IMR-90 (cell line): ENCODE measurements around the gene ACOT7. TPM values are rescaled to one million over a fixed set of nuclear protein-coding genes. Genes with fewer than 3 reads are reported as not detected.

Experiments
- ATAC-seq: fragments of 200-7000 bp; cut with Tn5 transposase; 2 replicates; pipeline ENCODE4 v1.9.1; 2020; ENCODE audit warnings: low read depth, mild to moderate bottlenecking, moderate library complexity
- BruUV-seq: library from RNA; stranded (reverse); fragments of 400-500 nt; replicated peaks from 2 replicates; lab custom pipeline; 2021; lab: Mats Ljungman, UMichigan
- CTCF ChIA-PET: fragments of 300-600 bp; formaldehyde crosslinking; extraction: SDS; loops from one replicate; lab custom pipeline; 2021; ENCODE audit warnings: antibody characterized with exemption; lab: Yijun Ruan, JAX
- POLR2A ChIA-PET: fragments of 300-600 bp; sonication (Branson Sonifier 250); formaldehyde crosslinking; loops from one replicate; lab custom pipeline; 2022; ENCODE audit warnings: antibody characterized with exemption; ENCODE audit not compliant: unreplicated experiment; lab: Charles Lee
- DNase-seq: peaks from one replicate; pipeline ENCODE4 v3.0.0; 2013
- H2AFZ ChIP-seq: replicated peaks from 2 replicates; pipeline ENCODE3; 2013; ENCODE audit warnings: low read length, mild to moderate bottlenecking; ENCODE audit not compliant: poor library complexity
- H2AK5ac ChIP-seq: 2 replicates; pipeline ENCODE4 v1.6.1; 2013; ENCODE audit warnings: low read depth, low read length, inconsistent platforms
- H2AK9ac ChIP-seq: replicated peaks from 2 replicates; pipeline ENCODE3; 2013; ENCODE audit warnings: mild to moderate bottlenecking, low read depth, low read length, moderate library complexity; ENCODE audit not compliant: poor library complexity
- H2BK120ac ChIP-seq: 2 replicates; pipeline ENCODE4 v1.6.1; 2013; ENCODE audit warnings: low read depth, low read length, inconsistent platforms
- H2BK15ac ChIP-seq: 3 replicates; pipeline ENCODE4 v1.6.1; 2013; ENCODE audit warnings: low read depth, low read length, inconsistent platforms
- H2BK20ac ChIP-seq: 2 replicates; pipeline ENCODE4 v1.6.1; 2013; ENCODE audit warnings: low read depth, mild to moderate bottlenecking, inconsistent platforms, low read length, moderate library complexity
- H2BK5ac ChIP-seq: 2 replicates; pipeline ENCODE4 v1.6.1; 2013; ENCODE audit warnings: mild to moderate bottlenecking, low read depth, low read length, inconsistent platforms; ENCODE audit not compliant: poor library complexity, severe bottlenecking
- H3K14ac ChIP-seq: replicated peaks from 2 replicates; pipeline ENCODE4 v1.6.1; 2013; ENCODE audit warnings: low read depth, low read length, inconsistent platforms
- H3K18ac ChIP-seq: 2 replicates; pipeline ENCODE4 v1.6.1; 2013; ENCODE audit warnings: low read depth, low read length, control low read depth
- H3K23ac ChIP-seq: 2 replicates; pipeline ENCODE4 v1.6.1; 2013; ENCODE audit warnings: low read depth, low read length, inconsistent platforms
- H3K27ac ChIP-seq: 2 replicates; pipeline ENCODE4 v1.5.1; 2013; ENCODE audit warnings: mild to moderate bottlenecking, control low read depth, low read length; ENCODE audit not compliant: insufficient read depth
- H3K27me3 ChIP-seq: 2 replicates; pipeline ENCODE4 v1.6.1; 2013; ENCODE audit warnings: low read length; ENCODE audit not compliant: control insufficient read depth, insufficient read depth
- H3K36me3 ChIP-seq: 2 replicates; pipeline ENCODE4 v1.6.1; 2013; ENCODE audit warnings: low read length, mixed read lengths; ENCODE audit not compliant: control insufficient read depth, insufficient read depth
- H3K4ac ChIP-seq: 2 replicates; pipeline ENCODE4 v1.6.1; 2013; ENCODE audit warnings: low read depth, low read length, inconsistent platforms
- H3K4me1 ChIP-seq: 2 replicates; pipeline ENCODE4 v1.6.1; 2013; ENCODE audit warnings: low read length, mixed read lengths; ENCODE audit not compliant: control insufficient read depth, insufficient read depth
- H3K4me2 ChIP-seq: 2 replicates; pipeline ENCODE4 v1.6.1; 2013; ENCODE audit warnings: low read depth, mild to moderate bottlenecking, control low read depth, low read length, moderate library complexity
- H3K4me3 ChIP-seq: 2 replicates; pipeline ENCODE4 v1.5.1; 2013; ENCODE audit warnings: low read depth, mild to moderate bottlenecking, control low read depth, low read length, moderate library complexity; ENCODE audit not compliant: insufficient read depth
- H3K56ac ChIP-seq: 2 replicates; pipeline ENCODE4 v1.6.1; 2013; ENCODE audit warnings: low read length, inconsistent platforms; ENCODE audit not compliant: insufficient read depth; ENCODE audit errors: extremely low read depth
- H3K79me1 ChIP-seq, 2 experiments: 2 replicates each; pipeline ENCODE4 v1.6.1; 2013; ENCODE audit warnings: low read length in 2 of 2, inconsistent platforms in 1 of 2, low read depth in 1 of 2
- H3K9ac ChIP-seq: 2 replicates; pipeline ENCODE4 v1.6.1; 2013; ENCODE audit warnings: low read depth, low read length, control low read depth
- H3K9me1 ChIP-seq: 2 replicates; pipeline ENCODE4 v1.6.1; 2013; ENCODE audit warnings: low read length, inconsistent platforms; ENCODE audit not compliant: insufficient read depth
- H3K9me3 ChIP-seq: 2 replicates; pipeline ENCODE4 v1.6.1; 2013; ENCODE audit warnings: low read length; ENCODE audit not compliant: control insufficient read depth, insufficient read depth
- H4K20me1 ChIP-seq: 2 replicates; pipeline ENCODE4 v1.6.1; 2013; ENCODE audit warnings: low read length, inconsistent platforms; ENCODE audit not compliant: insufficient read depth
- H4K5ac ChIP-seq: 2 replicates; pipeline ENCODE4 v1.6.1; 2013; ENCODE audit warnings: mild to moderate bottlenecking, low read depth, low read length, control low read depth
- H4K8ac ChIP-seq, 2 experiments: 2 replicates each; pipeline ENCODE4 v1.6.1; 2013; ENCODE audit warnings: low read depth in 2 of 2, low read length in 2 of 2, control low read depth in 1 of 2, inconsistent platforms in 1 of 2
- H4K91ac ChIP-seq: 2 replicates; pipeline ENCODE4 v1.6.1; 2013; ENCODE audit warnings: low read depth, low read length, inconsistent platforms; ENCODE audit not compliant: insufficient read depth
- BHLHE40 ChIP-seq: fragments of 150-350 bp; IDR thresholded peaks from 2 replicates; pipeline ENCODE4 v1.6.1; 2016; ENCODE audit warnings: mild to moderate bottlenecking, low read depth, low read length
- CEBPB ChIP-seq: IDR thresholded peaks from 2 replicates; pipeline ENCODE4 v1.6.1; 2012; ENCODE audit warnings: low read depth, low read length, improper control_type of control experiment
- CHD1 ChIP-seq: IDR thresholded peaks from 2 replicates; pipeline ENCODE4 v1.6.1; 2012; ENCODE audit warnings: low read depth, low read length, improper control_type of control experiment
- ELK1 ChIP-seq: fragments of 150-350 bp; IDR thresholded peaks from 2 replicates; pipeline ENCODE4 v1.6.1; 2016; ENCODE audit warnings: low read depth, mild to moderate bottlenecking, low read length, moderate library complexity, borderline replicate concordance
- MAFK ChIP-seq: IDR thresholded peaks from 2 replicates; pipeline ENCODE4 v1.6.1; 2012; ENCODE audit warnings: low read depth, low read length, improper control_type of control experiment
- MAZ ChIP-seq: IDR thresholded peaks from 2 replicates; pipeline ENCODE4 v1.6.1; 2012; ENCODE audit warnings: low read depth, mild to moderate bottlenecking, low read length, improper control_type of control experiment, moderate library complexity, borderline replicate concordance
- NFE2L2 ChIP-seq: fragments of 150-350 bp; IDR thresholded peaks from 2 replicates; pipeline ENCODE4 v1.6.1; 2016; ENCODE audit warnings: low read depth, mild to moderate bottlenecking, low read length
- RAD21 ChIP-seq: IDR thresholded peaks from 2 replicates; pipeline ENCODE4 v1.6.1; 2012; ENCODE audit warnings: low read length, improper control_type of control experiment
- RFX5 ChIP-seq: IDR thresholded peaks from 2 replicates; pipeline ENCODE4 v1.8.0; 2012; ENCODE audit warnings: low read depth, mild to moderate bottlenecking, low read length, moderate library complexity
- SMC3 ChIP-seq: fragments of 150-350 bp; IDR thresholded peaks from 2 replicates; pipeline ENCODE4 v1.6.1; 2016; ENCODE audit warnings: low read depth, mild to moderate bottlenecking, antibody characterized with exemption, low read length, moderate library complexity
- USF2 ChIP-seq: fragments of 150-350 bp; IDR thresholded peaks from 2 replicates; pipeline ENCODE4 v1.6.1; 2017; ENCODE audit warnings: mild to moderate bottlenecking, antibody characterized with exemption, low read length, low read depth
- WGBS, 2 experiments: methylation state at CpG; one replicate each; pipeline versions ENCODE4 v1.1.5 to v1.1.7; 2013; ENCODE audit warnings: missing lambda C conversion rate in 2 of 2; ENCODE audit not compliant: insufficient read length in 1 of 2; ENCODE audit errors: extremely low coverage in 2 of 2; 5-methylcytosine and 5-hydroxymethylcytosine counted together
- dilution Hi-C: fragments of 300-500 bp; cut with HindIII; formaldehyde crosslinking; loops from one replicate; pipeline ENCODE4 v1.14.3; 2018; ENCODE audit warnings: low sequenced_read_pairs; ENCODE audit not compliant: unreplicated experiment
- in situ Hi-C: fragments of 300-500 bp; cut with MboI; formaldehyde crosslinking; loops from 3 replicates; pipeline ENCODE4 v1.14.3; 2019; ENCODE audit warnings: low sequenced_read_pairs, inconsistent platforms, mixed read lengths
- intact Hi-C: fragments of 100-400 bp; cut with micrococcal nuclease; formaldehyde crosslinking; loops from 2 replicates; pipeline ENCODE4 v1.10.0; 2022
- polyA plus RNA-seq, 3 experiments: library from polyadenylated mRNA; depleted of rRNA; stranded (reverse); fragments of >200 nt; gene quantifications; 2 replicates each; pipeline ENCODE4 v1.2.3, GENCODE V29; 2012; ENCODE audit warnings: low replicate concordance in 1 of 3
- total RNA-seq: library from RNA; depleted of rRNA; stranded (reverse); fragments of >200 nt; gene quantifications from 2 replicates; pipeline ENCODE4 v1.2.3, GENCODE V29; 2012

Gene ACOT7
- total and polyA plus RNA-seq, 2 of the 4 experiments (the other 2 are of a cell fraction), result 51.6 to 242 TPM

GRCh38 chr1:6380037-6380436 lies 13.5 kb downstream of the ACOT7 start:
- Histone ChIP-seq H3K27me3 (no peaks in the 10 kb centered on the region), H3K4ac (no peak overlapping the region), H2BK5ac (no peak overlapping the region), H4K5ac (no peak overlapping the region), H2BK15ac (no peak overlapping the region), H2AK5ac (no peak overlapping the region), H3K27ac (no peak overlapping the region), H3K56ac (no peak overlapping the region), H3K9ac (no peak overlapping the region), H2AFZ (no peak overlapping the region), H3K23ac (no peak overlapping the region), H4K91ac (no peak overlapping the region), H3K79me1 (peaks cover 11 to 31% of the 10 kb centered on the region in 2 experiments), H3K9me3 (no peaks in the 10 kb centered on the region), H2BK20ac (no peak overlapping the region), H3K36me3 (no peaks in the 10 kb centered on the region), H3K4me1 (no peaks in the 10 kb centered on the region), H2BK120ac (no peak overlapping the region), H2AK9ac (no peak overlapping the region), H4K8ac (no peak overlapping the region), H3K4me3 (no peak overlapping the region), H4K20me1 (no peaks in the 10 kb centered on the region), H3K9me1 (peaks cover 3% of the 10 kb centered on the region; the same call in 1 of the 2 replicates), H3K4me2 (no peak overlapping the region), H3K18ac (no peak overlapping the region), H3K14ac (no peak overlapping the region)
- in situ Hi-C loops (no loop called here), dilution Hi-C loops (no loop called here), intact Hi-C loops (no loop called here)
- ATAC-seq (no peak), DNase-seq (no peak)
- WGBS, 2 experiments, result no CpG with 5 or more reads among the region's 7 CpGs
- no peak for TF ChIP-seq MAFK
- no peak for TF ChIP-seq CHD1
- TF ChIP-seq RAD21, result no peak
- TF ChIP-seq RFX5, result no peak
- TF ChIP-seq BHLHE40, result no peak
- no peak for TF ChIP-seq MAZ
- no peak for TF ChIP-seq SMC3
- no peak for TF ChIP-seq USF2
- TF ChIP-seq ELK1, result no peak
- no peak for TF ChIP-seq CEBPB
- TF ChIP-seq NFE2L2, result no peak
- no TSS peak for BruUV-seq
- ChIA-PET POLR2A (no interaction called here), CTCF (no interaction called here)
